Head of caudate nucleus (tissue), 42 donors: Measurements from ENCODE around the gene NLRP14.
A peak's percentile ranks its signal among the peaks of the same experiment; 100 is the strongest.

Source experiments
- DNase-seq, 42 donors: peaks; one replicate each; pipeline versions ENCODE4 v3.0.0 to v3.0.0-alpha.2; 2020 to 2021; ENCODE audit warnings: mixed read lengths in 7 of 42
- intact Hi-C: fragments of 100-400 bp; cut with DNase I; formaldehyde crosslinking; loops from one replicate; pipeline ENCODE4 v1.15.0; 2022

NLRP14 gene

DNA sequence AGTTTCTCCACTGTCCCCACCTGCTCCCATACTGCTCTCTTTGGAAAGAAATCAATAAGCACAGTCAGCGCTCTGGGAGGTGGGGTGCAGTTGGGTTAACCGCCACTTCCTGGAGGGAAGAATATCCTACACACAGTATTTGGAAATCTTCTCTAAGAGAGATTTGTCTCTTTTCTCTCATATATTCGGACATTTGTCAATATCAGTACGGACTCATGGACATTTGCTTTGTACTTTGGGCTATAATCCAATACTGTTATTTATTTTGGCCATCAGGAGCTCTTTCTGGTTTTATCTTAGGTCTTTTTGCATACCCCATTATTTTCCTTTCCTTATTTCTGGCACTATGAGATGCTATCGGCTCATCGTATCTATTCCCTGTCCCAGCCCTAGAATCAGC lies 13.7 kb downstream of the NLRP14 start:
- intact Hi-C loops = no loop called here
- DNase-seq = no peak

DNA sequence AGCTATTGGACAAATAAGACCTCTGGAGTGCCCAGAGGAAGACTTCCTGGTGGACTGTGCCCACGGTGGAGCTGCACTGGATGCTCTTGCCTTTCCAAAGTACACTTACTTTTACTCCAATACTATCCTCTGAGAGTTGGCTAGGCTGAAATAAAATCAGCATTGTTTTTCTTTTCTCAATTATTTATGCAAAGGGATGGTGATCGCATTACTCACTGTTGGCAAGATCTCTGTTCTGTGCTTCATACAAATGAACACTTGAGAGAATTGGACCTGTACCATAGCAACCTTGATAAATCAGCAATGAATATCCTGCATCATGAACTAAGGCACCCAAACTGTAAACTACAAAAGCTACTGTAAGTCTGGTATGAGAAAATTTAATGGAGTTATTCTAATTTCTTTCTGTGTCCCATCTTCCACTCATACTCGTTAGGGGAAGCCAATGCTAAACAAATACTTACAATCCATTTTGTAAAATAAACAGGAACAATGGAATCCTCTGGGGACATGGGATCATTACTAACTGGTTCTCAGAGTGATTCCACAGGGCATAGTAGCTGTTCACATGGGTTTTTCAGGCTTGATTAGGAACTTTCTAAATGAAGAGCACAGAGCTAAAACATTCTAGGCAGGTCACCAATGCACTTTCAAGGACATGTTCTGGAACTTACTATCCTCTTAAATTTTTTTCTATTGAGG lies 26.3 kb downstream of the NLRP14 start:
- intact Hi-C loops = no loop called here
- DNase-seq = no peak

DNA sequence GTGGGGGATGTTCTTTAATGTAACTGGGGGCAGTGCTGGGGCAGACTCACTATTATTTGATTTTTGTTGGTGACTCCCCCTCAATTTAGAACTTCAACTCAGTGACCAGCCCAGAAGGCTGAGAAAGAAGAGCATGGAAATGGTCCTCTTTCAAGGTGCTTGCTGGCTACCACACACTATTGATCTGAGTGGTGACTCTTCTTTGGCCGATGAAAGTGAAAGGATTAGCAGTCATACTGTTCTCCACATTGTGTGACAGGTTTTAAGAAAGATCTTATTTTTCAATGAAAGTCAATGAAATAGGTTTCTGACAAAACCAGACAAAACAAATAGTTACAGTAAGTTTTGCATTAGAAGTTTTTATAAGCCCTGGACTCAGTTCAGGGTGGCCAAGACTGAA lies 29.9 kb downstream of the NLRP14 start:
- intact Hi-C loops = no loop called here
- DNase-seq = no peak

DNA sequence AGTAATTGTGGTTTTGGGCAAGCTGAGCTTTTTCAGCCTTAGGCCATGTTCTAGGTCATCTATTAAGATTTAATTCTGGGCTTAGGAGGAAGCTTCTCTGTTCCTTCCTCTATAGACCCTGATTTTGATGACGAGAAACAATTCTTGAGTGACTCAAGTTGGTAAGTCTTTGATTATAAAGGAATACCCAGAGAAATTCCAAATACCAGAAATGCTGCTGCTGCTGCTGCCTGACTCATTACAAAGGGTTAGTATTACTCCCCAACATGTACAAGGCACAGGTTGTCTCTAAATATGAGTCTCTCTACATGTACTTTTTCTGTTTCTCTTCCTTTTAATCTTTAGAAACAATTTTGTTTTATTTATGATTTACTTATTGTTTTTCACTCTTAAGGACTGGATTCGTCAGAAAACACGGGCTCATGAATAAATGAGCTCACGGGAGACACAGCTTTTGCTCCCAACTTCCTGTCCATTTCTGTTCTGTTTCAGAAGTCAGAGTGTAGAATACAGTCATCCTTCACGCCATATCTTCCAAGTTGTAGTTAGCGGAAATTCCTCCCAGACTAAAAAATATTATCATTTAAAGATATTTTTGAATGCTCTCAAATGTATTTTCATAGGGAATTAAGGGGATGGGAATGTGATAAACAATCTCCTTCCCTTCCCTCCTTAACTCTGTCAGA lies 36.7 kb downstream of the NLRP14 start:
- intact Hi-C loops = no loop called here
- DNase-seq = no peak

DNA sequence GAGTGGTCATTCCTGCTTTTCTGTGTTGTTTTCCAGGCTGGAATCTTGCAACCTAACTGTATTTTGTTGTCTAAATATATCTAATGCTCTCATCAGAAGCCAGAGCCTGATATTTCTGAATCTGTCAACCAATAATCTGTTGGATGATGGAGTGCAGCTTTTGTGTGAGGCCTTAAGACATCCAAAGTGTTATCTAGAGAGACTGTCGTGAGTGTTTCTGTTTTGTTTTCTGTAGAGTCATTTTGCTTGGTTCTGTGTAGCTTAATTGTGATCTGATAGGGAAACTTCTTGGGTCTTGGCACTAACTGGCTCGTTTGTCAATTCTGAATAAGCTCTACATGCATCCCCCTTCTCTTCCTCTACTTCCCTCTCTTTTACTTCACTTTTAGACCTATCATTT lies 37.4 kb downstream of the NLRP14 start:
- no peak for DNase-seq
- intact Hi-C loops = no loop called here

GRCh38 chr11:7060868-7061267 lies 40.6 kb downstream of the NLRP14 start:
- no peak for DNase-seq
- intact Hi-C loops = no loop called here

GRCh38 chr11:7062534-7062933 lies 42.3 kb downstream of the NLRP14 start:
- no peak for DNase-seq
- intact Hi-C loops = no loop called here

DNA sequence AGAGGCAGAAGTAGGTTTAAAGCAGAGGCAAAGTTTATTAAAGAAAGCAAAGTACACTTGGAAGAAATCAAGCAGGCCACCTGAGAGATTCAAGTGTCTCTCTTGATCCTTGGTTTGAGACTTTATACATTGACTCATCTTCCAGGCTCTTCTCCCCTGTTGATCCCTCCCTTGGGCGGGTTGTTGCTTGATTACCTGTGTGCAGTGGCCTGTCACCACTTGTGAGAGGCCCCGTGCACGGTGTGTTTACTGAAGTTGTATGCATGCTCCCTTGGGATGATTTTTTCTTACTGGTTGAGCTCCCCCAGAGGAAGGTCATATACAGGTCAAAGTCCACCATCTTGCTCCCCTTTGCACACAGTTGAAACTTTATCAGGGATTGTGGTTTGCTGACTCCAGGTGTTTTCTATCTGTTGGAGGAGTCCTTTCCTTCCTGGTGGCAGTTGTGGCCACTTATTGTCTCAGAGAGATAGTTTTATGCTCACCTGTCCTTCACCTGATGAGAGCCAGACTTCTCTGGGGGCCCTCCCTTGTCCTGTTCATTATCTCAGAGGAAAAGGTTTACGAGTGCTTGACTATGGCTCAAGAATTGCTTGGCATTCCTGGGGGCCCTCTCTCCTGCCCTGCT lies 52.2 kb downstream of the NLRP14 start:
- no peak for DNase-seq
- intact Hi-C loops = no loop called here

GRCh38 chr11:7077101-7077500 lies 56.8 kb downstream of the NLRP14 start:
- no peak for DNase-seq
- intact Hi-C loops = no loop called here

DNA sequence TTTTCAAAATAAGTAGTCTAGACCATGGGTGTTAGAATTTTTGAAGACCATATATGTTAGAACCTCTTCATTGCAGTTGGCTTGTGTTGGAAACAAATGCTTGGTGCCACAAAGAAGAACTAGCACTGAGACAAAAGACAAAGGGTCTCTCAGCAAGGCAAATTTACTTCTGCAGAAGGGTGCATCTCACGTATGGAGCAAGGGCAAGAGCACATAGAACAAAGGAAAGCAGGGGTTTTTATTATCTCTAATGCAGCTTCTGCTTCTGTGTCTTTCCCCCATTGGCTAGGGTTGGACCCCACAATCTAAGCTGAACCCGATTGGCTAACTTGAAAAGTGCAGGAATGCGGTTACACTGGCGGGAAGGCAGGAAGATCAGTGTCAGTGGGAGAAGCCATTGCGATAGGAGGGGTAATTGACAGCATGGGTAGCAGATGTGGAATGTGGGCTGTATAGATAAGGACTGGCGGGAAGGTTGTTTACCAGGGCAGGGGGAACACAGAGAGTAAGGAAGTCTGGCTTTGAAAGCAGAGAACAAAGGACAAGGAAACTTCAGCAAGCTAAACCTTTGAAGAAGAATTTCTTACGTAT lies 59.4 kb downstream of the NLRP14 start:
- DNase-seq = no peak
- intact Hi-C loops = no loop called here

- DNase-seq = no peak
- intact Hi-C loops = no loop called here
These were observed 60.6 kb downstream of the NLRP14 start for GRCh38 chr11:7080900-7081299.

DNA sequence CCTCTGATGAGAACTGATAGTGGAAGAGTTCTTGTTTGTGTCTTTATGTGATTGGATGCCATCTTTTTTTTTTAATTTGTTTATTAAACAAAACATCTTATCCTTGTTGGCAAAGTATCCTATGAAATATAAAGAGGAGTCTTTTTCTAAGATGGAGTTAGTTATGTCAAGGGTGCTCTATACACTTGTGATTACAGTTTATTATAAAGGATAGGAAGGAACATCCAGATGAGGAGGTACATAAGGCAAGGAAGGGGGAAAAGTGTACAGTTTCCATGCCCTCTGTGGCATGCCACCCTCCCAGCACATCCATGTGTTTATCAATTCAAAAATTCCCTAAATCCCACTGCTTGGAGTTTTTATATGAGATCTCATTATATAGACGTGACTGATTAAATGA lies 61.2 kb downstream of the NLRP14 start:
- DNase-seq = no peak
- intact Hi-C loops = no loop called here

GRCh38 chr11:7088921-7089320 lies 68.6 kb downstream of the NLRP14 start, which contains the start of gene RBMXL2:
Gene RBMXL2 (plus strand): TSS chr11:7088998. CDS start chr11:7089121, 123 bp downstream.
- intact Hi-C loops = no loop called here

GRCh38 chr11:7089328-7090251 lies 69.3 kb downstream of the NLRP14 start:
- no peak for DNase-seq
- intact Hi-C loops = loop anchor here (10.0 kb wide), 2 partner anchors 605 to 895 kb away; partner anchors contain the start of gene EIF3F

More at GRCh38 chr11:7088921-7089320, 68.6 kb downstream of the NLRP14 start, which contains the start of gene RBMXL2:
- DNase-seq = no peak

DNA sequence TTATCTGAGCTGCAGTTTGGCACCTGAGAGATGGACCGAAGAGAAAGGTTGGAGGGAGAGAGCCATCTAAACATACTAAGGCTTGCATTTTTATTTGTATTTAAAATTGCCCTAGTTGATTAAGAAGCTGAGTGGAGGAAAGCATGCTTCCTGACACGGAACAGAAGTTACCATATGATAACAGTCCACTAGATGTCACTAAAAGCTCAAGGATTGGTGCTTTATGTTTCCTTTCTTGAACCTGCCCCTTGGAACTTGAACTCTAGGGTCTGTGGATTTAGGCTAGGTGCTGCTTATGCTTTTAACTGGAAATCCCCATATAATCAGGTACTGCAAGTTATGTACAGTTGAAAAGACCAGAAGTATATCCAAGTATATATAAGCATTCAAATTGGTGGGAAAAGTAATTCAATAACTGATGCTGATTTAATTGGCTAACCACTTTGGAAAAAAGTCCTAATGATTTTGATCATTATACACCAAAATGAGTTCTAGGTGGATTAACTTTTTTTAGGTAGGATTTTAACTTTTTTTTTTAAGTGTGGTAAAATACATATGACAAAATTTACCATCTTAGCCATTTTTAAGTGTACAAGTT lies 78.1 kb downstream of the NLRP14 start:
- DNase-seq = peak in 3 of 42 donors; percentile 8 to 46 (median 10)
- intact Hi-C loops = loop anchor here (10.0 kb wide), 2 partner anchors 596 to 886 kb away; partner anchors contain the start of gene EIF3F

DNA sequence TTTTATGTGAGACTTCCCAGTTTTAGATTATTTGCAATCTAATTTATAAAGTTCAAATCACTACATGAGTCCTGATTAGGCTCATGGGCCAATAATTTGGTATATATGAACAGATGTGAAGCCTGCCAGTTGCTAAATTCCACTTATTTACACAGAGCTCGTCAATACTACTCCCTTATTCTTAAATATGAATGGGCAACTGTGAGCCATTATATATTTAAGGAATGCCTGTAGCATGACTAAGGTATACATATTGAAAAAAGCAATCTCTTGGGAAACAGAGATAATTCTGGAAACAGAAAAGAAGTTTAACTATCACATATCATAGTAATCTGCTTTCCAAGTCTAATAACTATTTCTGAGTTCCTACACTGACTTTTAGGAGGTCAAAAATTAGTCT lies 95.5 kb downstream of the NLRP14 start:
- intact Hi-C loops = no loop called here
- DNase-seq = no peak

DNA sequence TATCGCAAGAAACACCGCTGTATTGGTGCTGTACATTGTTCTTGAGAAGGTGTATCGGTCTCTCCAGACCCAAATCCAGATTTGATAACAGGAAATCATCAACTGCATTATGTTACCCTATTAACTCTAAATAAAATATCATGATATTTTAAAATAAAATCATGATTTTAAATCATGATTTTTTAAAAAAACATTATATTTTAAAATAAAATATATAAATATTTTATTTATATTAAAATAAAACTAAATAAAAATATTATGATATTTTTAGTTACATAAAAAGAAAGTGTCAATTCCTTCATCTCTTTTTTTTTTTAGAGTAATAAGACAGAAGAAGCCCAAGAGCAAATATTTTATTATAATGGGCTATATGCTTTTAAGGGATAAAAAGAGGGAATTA lies 96.1 kb downstream of the NLRP14 start:
- intact Hi-C loops = no loop called here
- DNase-seq = no peak
